H1 (cell line): ENCODE data around the gene CAT.

Source experiments
- GABPA ChIP-seq: IDR thresholded peaks from 2 replicates; pipeline ENCODE4 v1.6.1; 2011; ENCODE audit warnings: mild to moderate bottlenecking, low read length, moderate library complexity, borderline replicate concordance; ENCODE audit not compliant: insufficient read depth
- POLR2A ChIP-seq, 2 experiments: IDR thresholded peaks; 1 replicate in 1 of 2; 2 replicates in 1 of 2; pipeline ENCODE4 v1.6.1; 2011; ENCODE audit warnings: low read depth in 2 of 2, low read length in 2 of 2, mild to moderate bottlenecking in 2 of 2; ENCODE audit errors: control extremely low read depth in 1 of 2
- POLR2AphosphoS5 ChIP-seq: IDR thresholded peaks from 2 replicates; pipeline ENCODE4 v1.6.1; 2011; ENCODE audit warnings: low read depth, low read length
- TAF1 ChIP-seq: IDR thresholded peaks from 2 replicates; pipeline ENCODE4 v1.6.1; 2011; ENCODE audit warnings: mild to moderate bottlenecking, low read depth, low read length
- ZNF274 ChIP-seq: IDR thresholded peaks from 2 replicates; pipeline ENCODE4 v1.7.0; 2012; ENCODE audit warnings: low read length, borderline replicate concordance; ENCODE audit errors: extremely low read depth
- TF ChIP-seq, protein P1 (sequence below), 3 experiments: IDR thresholded peaks; 1 replicate in 2 of 3; 2 replicates in 1 of 3; pipeline versions ENCODE4 v1.5.1 to v1.6.1; 2011; ENCODE audit warnings: low read length in 3 of 3, mild to moderate bottlenecking in 3 of 3, inconsistent platforms in 2 of 3, low read depth in 1 of 3, moderate library complexity in 1 of 3; ENCODE audit not compliant: insufficient read depth in 1 of 3; ENCODE audit errors: control extremely low read depth in 1 of 3
- TF ChIP-seq, protein P2 (sequence below): IDR thresholded peaks from 2 replicates; pipeline ENCODE4 v1.6.1; 2011; ENCODE audit warnings: low read length, improper control_type of control experiment

DNA sequence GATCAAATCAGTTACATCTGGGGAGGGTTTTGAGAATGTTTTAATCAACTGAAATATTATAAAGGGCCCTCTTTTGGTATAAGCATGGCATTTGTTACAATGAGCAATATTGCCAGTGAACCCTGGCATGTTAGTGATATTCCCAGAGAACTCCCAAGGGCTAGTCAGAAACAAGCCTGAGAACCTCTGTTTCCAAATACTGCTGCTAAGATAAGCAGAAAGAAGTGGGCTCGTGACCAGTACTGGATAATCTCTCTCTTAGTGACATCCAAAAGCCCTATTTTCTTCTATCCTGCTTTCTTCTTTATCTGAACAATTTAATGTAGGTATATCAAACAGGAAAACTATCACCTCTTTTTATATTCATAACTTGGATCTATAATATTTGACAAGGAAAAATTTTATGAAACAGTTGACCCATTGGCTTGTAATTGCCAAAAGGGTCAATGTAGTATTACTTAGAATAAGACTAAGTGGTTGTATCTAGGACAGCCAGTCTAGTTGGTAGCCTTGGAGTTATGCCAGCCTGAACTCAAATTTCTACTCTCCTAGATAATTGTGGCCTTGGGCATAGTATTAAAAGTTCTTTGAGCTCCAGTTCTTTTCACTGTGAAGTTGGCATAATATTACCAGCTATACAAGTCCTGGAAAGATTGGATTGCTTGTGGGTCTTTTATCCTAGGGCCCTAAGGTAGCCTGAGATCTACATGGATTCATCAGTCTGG is 15.7 kb downstream of the CAT start:
- TF ChIP-seq, protein P1, sequence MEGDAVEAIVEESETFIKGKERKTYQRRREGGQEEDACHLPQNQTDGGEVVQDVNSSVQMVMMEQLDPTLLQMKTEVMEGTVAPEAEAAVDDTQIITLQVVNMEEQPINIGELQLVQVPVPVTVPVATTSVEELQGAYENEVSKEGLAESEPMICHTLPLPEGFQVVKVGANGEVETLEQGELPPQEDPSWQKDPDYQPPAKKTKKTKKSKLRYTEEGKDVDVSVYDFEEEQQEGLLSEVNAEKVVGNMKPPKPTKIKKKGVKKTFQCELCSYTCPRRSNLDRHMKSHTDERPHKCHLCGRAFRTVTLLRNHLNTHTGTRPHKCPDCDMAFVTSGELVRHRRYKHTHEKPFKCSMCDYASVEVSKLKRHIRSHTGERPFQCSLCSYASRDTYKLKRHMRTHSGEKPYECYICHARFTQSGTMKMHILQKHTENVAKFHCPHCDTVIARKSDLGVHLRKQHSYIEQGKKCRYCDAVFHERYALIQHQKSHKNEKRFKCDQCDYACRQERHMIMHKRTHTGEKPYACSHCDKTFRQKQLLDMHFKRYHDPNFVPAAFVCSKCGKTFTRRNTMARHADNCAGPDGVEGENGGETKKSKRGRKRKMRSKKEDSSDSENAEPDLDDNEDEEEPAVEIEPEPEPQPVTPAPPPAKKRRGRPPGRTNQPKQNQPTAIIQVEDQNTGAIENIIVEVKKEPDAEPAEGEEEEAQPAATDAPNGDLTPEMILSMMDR (IDR thresholded peaks at IDR 0.05; ENCODE audit: control extremely low read depth in 1 of 3, insufficient read depth in 1 of 3, low read depth in 1 of 3, low read length in 3 of 3) = no peak
- TF ChIP-seq POLR2AphosphoS5 (no peak), ZNF274 (no peak), TAF1 (no peak), GABPA (no peak), POLR2A (IDR thresholded peaks at IDR 0.05; ENCODE audit: control extremely low read depth in 1 of 2, low read depth in 2 of 2, low read length in 2 of 2) (no peak)
- TF ChIP-seq, protein P2, sequence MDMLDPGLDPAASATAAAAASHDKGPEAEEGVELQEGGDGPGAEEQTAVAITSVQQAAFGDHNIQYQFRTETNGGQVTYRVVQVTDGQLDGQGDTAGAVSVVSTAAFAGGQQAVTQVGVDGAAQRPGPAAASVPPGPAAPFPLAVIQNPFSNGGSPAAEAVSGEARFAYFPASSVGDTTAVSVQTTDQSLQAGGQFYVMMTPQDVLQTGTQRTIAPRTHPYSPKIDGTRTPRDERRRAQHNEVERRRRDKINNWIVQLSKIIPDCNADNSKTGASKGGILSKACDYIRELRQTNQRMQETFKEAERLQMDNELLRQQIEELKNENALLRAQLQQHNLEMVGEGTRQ = no peak
